ENCODE measurements around the gene ESAM.
A peak's percentile ranks its signal among the peaks of the same experiment; 100 is the strongest.

ESAM gene

DNA sequence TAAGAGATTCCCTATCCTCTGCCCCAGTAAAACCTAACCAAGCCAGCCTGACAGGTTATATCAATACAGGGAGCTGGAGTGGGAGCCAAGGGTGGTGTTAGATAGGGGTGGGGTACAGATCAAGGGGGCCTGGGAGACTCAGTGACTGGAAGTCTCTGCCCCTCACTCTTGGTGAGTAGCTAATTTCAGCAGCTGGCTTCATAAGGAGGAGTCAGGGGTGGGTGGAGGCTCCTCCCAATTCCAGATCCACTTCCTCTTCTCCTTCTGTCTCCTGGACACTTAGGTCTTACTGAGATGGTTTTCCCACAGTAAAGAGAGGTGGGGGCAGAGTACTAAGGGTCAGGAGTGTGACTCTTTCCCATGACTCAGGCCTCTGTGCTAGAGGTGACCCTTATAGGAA, 8.9 kb downstream of the ESAM start:
- no peak for DNase-seq (ENCODE audit: low read depth)

DNA sequence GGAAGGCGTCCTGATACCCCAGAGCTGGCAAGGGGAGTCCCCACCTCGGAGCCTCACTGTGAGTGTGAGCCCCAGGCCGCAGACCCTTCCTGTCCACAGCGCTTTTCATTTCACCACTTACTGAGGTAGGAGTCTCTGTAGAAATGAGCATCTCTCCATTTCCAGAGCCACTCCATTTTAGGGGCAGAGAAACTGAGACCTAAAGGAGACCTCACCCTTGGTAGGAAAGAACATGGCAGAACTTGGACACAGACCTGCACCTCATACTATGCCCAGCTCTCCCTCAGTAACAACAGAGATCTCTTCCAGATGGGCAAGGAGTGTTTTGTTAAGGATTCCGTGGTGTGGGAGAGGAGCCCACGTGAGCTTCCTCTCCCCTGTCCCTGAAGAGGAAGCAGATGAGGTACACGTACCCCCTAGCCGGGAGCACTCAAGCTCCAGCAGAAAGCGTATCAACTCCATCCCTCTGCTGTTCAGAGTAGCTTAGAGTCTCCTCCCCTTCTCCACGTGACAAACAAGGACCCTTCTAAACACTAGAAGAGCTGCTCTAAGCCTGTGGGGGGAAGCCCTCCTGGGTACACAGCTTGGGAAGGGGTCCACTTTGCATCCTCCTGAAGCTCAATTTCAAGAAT, 9.5 kb downstream of the ESAM start:
- DNase-seq (ENCODE audit: low read depth): no peak

DNA sequence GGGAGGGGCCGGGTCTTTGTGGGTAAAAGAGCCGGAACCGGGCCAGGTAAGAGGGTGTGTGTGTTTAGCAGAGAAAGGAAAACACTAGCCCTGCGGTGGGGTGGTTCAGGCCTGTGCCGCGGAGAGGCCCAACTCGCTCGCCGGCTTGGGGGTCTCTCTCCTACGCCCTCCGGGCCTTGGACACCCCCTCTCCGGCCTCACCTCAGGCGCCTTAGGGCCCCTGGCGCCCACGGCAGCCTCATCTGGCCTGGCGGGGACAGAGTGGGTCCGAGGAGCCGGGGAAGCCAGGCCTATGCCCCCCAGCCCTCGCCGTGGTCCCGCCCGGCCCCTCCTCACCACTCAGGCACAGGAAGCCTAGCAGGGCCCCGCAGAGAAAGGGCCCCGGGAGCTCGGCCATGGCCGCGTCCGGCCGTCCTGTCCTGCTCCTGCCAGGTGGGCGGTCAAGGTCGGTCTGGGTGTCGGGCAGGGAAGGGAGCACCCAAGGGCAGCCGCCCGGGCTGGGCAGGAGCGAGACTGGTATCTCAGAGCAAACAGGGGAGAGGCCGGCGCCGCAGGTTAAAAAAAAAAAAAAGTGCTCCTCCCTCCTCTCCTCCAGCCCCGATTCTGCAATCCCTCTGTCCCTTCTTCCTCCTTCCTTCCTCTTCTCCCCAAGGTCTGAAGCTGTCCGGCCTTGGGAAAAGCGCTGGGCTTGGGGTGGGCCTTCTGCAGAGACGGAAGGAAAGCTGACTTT, 10.2 kb downstream of the ESAM start, which contains the start of gene VSIG2:
TSS of gene VSIG2 (minus strand) at position 515 of the 730 bp plus-strand sequence. CDS start at position 397, 118 bp downstream.
- DNase-seq (ENCODE audit: low read depth): no peak

DNA sequence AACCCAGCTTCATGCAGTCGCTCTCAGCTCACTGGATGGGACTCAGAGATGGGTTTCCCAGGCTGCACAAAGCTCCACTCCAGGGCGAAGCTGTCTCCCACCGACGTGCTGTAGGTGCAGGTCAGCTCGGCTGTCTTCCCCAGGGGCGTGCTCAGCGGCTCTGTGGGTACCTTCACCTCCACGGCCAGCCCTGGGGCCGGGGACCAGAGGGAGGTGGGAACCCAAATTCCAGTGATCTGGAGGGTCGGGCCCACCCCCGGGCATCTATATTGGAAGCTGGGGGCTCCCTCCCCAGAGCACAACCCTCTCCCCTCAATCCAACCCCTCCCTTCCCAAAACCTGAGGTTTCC, 10.7 kb downstream of the ESAM start:
- no peak for DNase-seq (ENCODE audit: low read depth)

DNA sequence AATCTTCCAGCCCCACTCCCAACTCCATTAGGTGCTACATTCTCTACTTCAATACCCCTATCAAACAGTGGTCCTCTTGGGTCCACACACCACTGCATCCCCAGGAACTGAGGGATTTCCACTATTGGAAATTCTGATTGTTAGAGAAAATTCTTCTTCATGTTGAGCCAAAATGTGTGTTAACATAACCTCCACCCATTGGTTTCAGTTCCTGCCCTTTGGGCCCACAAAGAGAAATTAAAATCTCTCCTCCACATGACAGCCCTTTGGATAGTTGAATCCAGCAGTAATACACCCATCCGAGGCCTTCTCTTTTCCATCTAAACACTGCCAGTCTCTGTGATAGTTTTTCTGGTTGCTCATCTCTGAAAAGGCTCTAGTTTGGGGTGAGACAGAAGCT, 12.2 kb downstream of the ESAM start:
- DNase-seq (ENCODE audit: low read depth): no peak

DNA sequence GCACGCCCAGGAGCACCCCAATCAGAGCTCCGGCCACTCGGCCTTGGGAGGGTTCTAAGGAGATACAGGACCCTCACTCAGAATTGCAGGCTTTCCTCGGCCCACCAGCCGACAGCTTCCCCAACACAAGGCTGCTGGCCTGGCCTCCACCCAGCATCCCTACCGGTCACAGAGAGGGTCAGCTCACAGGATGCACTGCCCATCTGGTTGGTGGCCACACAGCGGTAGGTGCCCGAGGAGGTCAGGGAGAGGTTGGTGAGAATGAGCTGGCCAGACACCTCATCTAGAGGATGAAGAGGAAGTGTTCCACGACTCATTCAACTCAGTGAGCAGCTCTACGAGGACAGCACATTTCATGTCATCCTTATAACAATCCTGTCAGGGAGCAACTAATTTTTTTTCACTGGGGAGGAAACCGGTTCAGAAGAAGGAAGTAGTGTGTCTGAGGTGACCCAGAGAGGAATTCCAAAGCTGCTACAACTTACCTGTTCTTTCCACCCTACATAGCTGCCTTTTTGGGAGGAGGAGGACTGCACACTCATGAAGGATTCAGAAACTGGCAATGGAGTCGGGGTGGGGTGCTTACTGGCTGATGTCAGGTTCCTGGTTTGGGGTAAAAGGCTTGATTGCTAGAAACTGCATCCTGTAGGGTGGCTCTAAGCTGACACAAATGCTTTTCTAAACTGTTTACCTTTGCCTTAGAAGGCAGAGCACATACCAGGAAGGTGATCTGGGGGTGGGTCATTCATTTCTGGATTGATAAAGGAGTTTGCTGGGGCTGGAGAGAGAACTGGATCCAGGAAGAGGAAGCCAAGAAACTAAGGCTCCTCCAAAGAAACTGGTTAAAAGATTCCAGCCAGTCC, 13.4 kb downstream of the ESAM start:
- no peak for DNase-seq (ENCODE audit: low read depth)

DNA sequence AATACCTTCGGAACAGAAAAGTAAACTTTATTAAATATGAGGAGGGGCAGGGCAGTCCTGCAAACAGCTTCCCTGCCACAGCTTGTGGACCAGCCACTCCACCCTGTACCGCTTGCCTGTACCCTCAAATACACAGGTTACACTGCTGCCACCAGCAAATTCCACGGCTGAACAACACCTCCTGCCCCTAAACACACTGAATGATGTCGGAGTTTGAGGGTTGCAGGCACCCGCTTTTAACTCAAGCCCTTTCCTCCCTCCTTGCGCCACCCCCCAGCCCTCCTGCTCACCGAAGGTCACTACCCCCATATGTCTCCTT, 14.0 kb downstream of the ESAM start:
- no peak for DNase-seq (ENCODE audit: low read depth)

DNA sequence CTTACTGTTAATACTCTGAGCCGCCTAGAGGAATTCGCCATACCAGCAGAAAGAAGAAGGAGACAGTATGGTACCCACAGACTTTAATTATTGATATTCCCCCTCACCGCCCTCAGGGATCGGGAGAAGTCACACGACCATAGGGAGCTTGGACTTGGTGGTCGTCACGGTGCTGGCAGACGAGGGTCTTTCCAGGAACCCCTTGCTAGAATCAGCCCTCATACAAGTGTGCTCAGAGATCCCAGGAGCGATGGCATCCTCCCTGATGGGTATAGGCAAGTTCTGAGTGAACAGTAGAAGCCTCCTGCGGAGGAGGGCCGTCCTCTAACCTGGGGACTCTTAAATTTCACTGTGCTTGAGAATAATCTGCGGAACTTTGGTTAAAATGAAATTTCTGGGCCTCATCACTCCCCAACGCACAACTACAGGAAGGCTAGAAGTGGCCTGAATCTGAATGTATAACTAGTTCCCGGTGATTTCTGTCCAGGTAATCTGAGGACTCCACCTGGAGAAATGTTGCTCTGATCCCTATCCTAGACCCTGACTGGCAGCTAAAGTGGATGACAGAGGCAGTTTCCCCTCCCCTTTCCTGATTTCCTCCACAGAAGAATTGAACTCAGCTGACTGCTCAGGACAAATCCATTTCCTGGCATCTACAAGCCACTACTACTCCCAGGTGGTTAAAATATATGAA, 14.5 kb downstream of the ESAM start:
- no peak for DNase-seq (ENCODE audit: low read depth)

DNA sequence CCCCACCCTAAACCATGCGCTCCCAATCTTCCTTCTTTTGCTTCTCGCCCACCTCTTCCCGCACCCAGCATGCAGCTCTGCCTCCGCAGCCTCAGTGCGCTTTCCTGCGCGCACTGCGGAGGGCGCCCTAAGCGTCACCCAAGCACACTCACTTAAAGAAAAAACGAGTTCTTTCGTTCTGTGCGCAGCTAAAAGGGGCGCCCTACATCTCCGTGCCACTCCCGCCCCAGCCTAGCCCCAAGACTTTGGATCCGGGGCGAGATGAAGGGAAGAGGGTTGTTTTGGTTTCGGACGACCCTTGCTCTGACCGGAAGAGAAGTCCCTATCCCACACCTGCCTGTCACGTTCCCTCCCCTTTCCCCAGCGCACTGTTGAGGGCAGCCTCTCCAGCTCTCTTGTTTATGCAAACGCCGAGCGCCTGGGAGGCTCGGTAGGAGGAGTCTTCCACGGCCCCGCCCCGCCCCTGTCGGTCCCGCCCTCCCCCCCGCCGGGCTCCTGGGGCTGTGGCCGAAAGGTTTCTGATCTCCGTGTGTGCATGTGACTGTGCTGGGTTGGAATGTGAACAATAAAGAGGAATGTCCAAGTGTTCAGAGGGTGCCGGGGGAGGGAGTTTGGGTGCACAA, 15.4 kb downstream of the ESAM start:
- peak; percentile 71 for DNase-seq (ENCODE audit: low read depth)

DNA sequence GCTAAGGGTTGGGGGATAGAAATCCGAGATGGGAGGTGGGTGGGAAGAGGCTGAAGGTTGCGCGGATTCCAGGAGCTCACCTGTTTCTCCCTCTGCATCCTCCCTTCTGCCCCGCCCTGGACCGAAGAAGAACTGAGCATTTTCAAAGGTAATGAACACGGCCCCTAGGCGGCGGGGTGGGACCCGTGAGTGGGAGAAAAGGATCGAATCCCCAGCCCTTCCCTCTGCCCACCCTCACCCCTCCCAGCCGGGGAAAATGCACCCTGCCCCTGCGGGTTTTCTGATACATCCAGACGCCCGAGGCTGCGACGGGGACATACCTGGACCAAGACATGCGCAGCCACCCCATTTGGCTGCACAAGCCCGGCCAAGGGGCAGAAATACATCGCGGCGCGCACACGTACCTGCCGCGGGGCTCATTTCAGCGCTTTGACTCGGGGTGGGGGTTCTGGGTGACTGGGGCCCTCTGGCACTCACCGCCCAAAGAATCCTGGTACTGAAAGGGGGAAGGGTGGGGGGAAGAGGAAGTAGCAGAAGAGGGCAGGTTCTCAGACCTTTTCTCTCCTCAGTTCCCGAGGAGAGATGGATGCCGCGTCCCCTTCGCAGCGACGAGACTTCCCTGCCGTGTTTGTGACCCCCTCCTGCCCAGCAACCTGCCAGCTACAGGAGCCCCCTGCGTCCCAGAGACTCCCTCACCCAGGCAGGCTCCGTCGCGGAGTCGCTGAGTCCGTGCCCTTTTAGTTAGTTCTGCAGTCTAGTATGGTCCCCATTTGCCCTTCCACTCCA, 16.1 kb downstream of the ESAM start:
- DNase-seq (ENCODE audit: low read depth): peak; percentile 30

DNA sequence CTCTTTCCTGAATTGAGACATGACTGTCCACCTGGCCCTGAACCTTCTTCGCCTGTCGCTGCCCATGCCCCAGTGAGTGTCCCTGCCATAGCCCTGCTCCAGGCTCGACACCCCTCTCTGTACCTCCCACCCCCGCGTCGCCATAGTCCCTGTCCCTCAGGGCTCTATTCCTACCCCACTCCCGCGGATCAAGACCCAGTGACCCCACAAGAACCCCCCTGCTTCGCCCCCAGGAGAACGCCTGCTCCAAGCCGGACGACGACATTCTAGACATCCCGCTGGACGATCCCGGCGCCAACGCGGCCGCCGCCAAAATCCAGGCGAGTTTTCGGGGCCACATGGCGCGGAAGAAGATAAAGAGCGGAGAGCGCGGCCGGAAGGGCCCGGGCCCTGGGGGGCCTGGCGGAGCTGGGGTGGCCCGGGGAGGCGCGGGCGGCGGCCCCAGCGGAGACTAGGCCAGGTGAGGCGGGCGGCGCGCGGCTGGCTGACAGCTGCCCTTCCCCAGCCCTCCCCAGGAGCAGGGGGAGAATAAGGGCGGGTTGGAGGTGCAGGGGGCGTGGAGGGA, 16.7 kb downstream of the ESAM start:
- DNase-seq (ENCODE audit: low read depth): no peak

DNA sequence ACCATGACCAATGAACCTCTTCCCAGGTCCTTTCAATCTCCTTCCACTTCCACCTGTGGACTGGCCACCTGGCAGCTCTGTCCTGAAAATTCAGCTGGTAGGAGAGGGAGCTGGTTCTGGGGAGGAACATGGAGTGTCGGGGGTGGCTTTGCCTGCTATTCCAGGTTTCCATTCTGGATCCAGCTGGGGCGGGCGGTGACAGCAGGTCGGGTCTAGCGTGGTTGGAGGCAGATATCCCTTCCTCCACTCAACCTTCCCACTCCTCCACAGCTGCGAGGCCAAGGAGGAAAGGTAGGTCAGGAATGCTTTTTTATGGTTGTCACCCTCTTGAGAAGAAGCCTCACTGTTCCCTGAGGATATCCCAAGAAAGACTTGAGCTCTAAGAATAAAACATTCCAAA, 19.0 kb downstream of the ESAM start:
- DNase-seq (ENCODE audit: low read depth): no peak

DNA sequence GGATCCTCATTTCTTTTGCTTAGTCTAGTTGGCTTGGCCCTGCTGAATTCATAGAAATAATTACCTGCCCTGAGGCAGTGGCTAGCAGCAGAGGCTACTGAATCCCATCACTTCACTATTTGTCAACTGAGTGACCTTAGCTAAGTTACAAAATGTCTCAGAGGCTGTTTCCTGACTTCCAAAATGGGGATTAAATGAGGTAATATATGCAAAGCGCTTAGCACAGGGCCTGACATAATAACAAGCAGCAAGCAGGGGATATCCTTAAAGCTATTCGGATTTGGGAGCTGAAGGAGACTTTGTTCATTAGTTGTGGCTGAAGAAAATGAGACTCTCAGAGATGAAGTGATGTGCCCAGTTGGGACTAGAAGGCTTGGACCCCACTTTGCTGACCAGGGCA, 19.5 kb downstream of the ESAM start:
- DNase-seq (ENCODE audit: low read depth): no peak

DNA sequence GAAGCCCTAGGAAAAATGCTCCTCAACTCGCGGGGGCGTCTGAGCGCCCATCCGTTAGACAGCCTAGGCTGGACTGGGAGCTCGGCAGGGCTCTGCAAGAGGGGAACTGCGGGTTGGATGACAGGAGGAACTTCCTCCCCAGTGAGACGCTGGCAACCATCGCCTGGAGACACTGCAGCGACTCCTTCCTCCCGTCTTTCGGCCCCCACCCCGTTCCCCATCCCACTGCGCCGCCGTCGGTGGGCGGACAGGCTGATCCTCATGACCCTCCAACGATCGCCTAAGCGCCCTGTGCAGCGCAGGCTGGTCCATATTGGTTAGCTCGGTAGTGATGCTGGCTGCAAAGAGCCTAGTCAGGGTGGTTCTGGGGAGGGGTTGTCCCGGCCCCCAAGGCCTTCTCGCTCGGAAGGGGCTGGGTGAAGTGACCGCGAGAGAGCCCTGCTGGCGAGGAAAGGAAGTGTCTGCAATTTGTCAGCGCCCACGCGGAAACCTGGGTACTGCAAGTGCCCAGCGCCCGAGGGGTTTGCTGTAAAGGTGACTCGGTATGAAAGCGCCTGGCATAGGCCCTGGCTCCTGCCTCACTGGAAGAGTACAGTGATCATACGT, 21.7 kb downstream of the ESAM start:
- peak; percentile 54 for DNase-seq (ENCODE audit: low read depth)

DNA sequence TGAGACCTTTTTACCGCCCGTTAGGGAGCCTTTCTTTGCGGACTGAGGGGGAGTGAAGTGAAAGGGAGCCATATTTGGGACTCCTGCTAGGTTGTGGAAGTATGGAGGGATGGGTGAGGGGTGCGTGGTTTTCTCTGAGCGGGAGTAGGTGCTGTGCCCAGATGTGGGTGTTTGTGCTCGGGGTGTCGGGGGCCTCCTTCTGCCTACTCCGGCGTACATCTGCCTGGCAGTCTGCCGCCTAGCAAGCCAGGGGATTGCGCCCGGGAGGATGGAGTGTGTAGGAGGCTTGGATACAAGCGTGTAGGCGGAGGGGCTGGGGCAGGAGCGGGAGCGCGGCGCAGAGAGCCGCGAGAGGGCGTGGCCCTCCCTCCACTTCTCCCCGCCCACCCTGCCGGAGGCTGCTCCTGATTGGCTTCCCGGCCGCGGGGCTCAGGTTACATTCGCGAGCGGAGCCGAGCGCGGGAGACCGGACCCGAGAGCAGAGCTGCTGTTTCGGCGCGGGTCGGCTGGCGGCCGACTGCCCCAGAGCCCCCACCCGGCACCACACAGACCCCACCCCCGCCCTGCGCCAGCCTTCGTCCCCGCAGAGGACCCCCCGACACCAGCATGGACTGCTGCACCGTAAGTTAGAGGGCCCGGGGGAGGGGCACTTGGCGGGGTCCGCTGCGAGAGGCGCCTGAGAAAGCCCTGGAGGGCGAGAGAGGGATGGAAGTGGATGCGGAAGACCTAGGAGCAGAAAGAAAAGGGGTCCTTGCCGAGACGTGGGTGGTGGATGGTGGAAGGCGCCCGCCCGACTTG, 22.4 kb downstream of the ESAM start, which contains the start of gene NRGN:
TSS of gene NRGN (plus strand) at position 464 of the 798 bp plus-strand sequence. CDS start at position 607, 143 bp downstream.
- DNase-seq (ENCODE audit: low read depth): peak; percentile 85

DNA sequence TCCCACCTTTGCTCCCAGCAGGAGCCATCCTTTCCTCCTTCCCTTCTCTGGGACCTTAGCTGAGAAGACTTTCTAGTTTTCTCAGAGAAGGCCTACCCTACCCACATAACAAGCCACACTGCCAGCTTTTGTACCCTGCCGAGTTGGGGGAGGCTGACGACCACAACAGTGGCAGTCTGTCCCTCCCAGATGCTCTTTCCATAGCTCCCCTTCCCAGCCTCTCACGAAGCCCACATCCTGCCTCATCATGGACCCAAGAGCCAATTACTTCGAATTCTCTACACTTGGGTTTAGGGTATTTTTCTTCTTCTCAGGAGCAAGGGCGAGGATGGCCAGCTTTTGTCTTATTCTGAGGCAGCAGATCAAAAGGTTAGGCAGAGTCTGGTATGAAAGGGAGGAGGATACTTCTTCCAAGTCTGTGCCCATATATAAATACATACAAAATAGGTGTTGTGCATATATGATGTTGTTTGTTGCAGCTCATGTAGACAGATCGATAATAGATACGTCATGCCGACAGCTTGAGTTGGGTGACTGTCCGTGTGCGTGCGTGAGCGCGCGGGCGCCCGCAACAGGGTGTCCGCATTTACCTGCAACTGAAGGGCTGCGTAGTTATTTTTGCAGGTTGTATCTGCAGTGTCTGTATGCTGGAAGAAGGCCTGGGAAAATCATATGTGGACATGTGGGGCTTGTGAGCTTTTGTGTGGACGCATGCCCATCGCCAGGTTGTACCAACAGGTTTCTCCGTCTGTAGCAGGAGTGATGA, 23.2 kb downstream of the ESAM start:
- DNase-seq (ENCODE audit: low read depth): no peak

DNA sequence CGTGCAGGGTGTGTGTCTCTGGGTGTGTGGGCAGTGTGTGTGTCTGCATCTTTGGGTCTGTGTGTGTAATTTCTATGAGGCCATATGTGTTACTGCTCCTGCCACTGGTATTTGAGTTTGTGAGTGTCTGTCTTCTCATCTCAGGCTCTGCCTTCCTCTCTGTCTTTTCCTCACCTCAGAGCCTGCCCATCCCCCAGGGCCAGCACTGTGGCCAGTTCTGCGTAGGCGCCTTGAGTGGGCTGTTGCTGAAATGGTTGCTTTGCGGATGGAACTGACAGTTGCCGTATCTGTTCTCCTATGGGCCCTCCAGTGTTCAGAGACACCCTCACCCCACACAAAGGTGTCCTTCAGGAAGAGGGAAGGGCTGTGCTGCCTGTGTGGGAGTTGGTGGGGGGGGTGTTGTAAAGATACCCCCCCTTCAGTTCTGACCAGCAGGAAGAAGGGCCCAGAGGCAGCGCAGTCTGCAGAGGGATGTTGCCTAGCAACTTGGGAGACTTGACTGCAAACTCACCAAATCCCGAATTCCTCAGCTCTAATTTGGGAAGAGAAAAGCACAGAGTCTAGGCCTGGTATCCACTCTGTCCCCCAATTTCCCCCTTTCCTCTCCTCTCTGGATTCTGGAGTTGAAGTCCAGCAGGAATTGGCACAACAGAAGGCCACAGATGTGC, 24.3 kb downstream of the ESAM start:
- DNase-seq (ENCODE audit: low read depth): no peak

DNA sequence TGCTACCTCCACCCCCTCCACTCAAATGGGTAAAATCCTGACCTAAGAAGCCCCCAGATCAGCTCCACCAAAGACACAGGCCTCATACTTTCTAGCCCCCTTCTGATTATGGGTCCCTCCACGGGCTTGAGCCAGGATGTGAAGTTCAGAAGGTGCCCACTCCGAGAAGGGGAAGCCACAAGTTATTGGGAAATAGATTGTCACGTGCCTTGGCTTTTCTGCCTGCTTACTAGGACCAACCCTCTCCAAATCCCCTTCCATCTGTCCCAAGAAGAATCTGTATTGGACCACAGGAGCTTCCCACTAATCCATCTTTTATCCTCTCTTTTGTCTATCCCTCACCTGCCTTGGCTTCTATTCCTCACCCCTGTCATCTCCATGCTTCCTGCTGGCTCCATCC, 25.4 kb downstream of the ESAM start:
- no peak for DNase-seq (ENCODE audit: low read depth)

All from activated T-cell treated with anti-CD3 and anti-CD28 coated beads for 48 hours (primary cell).